IMR-90 (cell line): ENCODE data around the gene B4GALT5. TPM values are rescaled to one million over a fixed set of nuclear protein-coding genes. Genes with fewer than 3 reads are reported as not detected.

ENCODE experiments used
- ATAC-seq: fragments of 200-7000 bp; cut with Tn5 transposase; 2 replicates; pipeline ENCODE4 v1.9.1; 2020; ENCODE audit warnings: low read depth, mild to moderate bottlenecking, moderate library complexity
- BruUV-seq: library from RNA; stranded (reverse); fragments of 400-500 nt; replicated peaks from 2 replicates; lab custom pipeline; 2021; lab: Mats Ljungman, UMichigan
- CTCF ChIA-PET: fragments of 300-600 bp; formaldehyde crosslinking; extraction: SDS; loops from one replicate; lab custom pipeline; 2021; ENCODE audit warnings: antibody characterized with exemption; lab: Yijun Ruan, JAX
- POLR2A ChIA-PET: fragments of 300-600 bp; sonication (Branson Sonifier 250); formaldehyde crosslinking; loops from one replicate; lab custom pipeline; 2022; ENCODE audit warnings: antibody characterized with exemption; ENCODE audit not compliant: unreplicated experiment; lab: Charles Lee
- DNase-seq: peaks from one replicate; pipeline ENCODE4 v3.0.0; 2013
- H2AFZ ChIP-seq: replicated peaks from 2 replicates; pipeline ENCODE3; 2013; ENCODE audit warnings: low read length, mild to moderate bottlenecking; ENCODE audit not compliant: poor library complexity
- H2AK5ac ChIP-seq: 2 replicates; pipeline ENCODE4 v1.6.1; 2013; ENCODE audit warnings: low read depth, low read length, inconsistent platforms
- H2AK9ac ChIP-seq: replicated peaks from 2 replicates; pipeline ENCODE3; 2013; ENCODE audit warnings: mild to moderate bottlenecking, low read depth, low read length, moderate library complexity; ENCODE audit not compliant: poor library complexity
- H2BK120ac ChIP-seq: 2 replicates; pipeline ENCODE4 v1.6.1; 2013; ENCODE audit warnings: low read depth, low read length, inconsistent platforms
- H2BK15ac ChIP-seq: 3 replicates; pipeline ENCODE4 v1.6.1; 2013; ENCODE audit warnings: low read depth, low read length, inconsistent platforms
- H2BK20ac ChIP-seq: 2 replicates; pipeline ENCODE4 v1.6.1; 2013; ENCODE audit warnings: low read depth, mild to moderate bottlenecking, inconsistent platforms, low read length, moderate library complexity
- H2BK5ac ChIP-seq: 2 replicates; pipeline ENCODE4 v1.6.1; 2013; ENCODE audit warnings: mild to moderate bottlenecking, low read depth, low read length, inconsistent platforms; ENCODE audit not compliant: poor library complexity, severe bottlenecking
- H3K14ac ChIP-seq: replicated peaks from 2 replicates; pipeline ENCODE4 v1.6.1; 2013; ENCODE audit warnings: low read depth, low read length, inconsistent platforms
- H3K18ac ChIP-seq: 2 replicates; pipeline ENCODE4 v1.6.1; 2013; ENCODE audit warnings: low read depth, low read length, control low read depth
- H3K23ac ChIP-seq: 2 replicates; pipeline ENCODE4 v1.6.1; 2013; ENCODE audit warnings: low read depth, low read length, inconsistent platforms
- H3K27ac ChIP-seq: 2 replicates; pipeline ENCODE4 v1.5.1; 2013; ENCODE audit warnings: mild to moderate bottlenecking, control low read depth, low read length; ENCODE audit not compliant: insufficient read depth
- H3K27me3 ChIP-seq: 2 replicates; pipeline ENCODE4 v1.6.1; 2013; ENCODE audit warnings: low read length; ENCODE audit not compliant: control insufficient read depth, insufficient read depth
- H3K36me3 ChIP-seq: 2 replicates; pipeline ENCODE4 v1.6.1; 2013; ENCODE audit warnings: low read length, mixed read lengths; ENCODE audit not compliant: control insufficient read depth, insufficient read depth
- H3K4ac ChIP-seq: 2 replicates; pipeline ENCODE4 v1.6.1; 2013; ENCODE audit warnings: low read depth, low read length, inconsistent platforms
- H3K4me1 ChIP-seq: 2 replicates; pipeline ENCODE4 v1.6.1; 2013; ENCODE audit warnings: low read length, mixed read lengths; ENCODE audit not compliant: control insufficient read depth, insufficient read depth
- H3K4me2 ChIP-seq: 2 replicates; pipeline ENCODE4 v1.6.1; 2013; ENCODE audit warnings: low read depth, mild to moderate bottlenecking, control low read depth, low read length, moderate library complexity
- H3K4me3 ChIP-seq: 2 replicates; pipeline ENCODE4 v1.5.1; 2013; ENCODE audit warnings: low read depth, mild to moderate bottlenecking, control low read depth, low read length, moderate library complexity; ENCODE audit not compliant: insufficient read depth
- H3K56ac ChIP-seq: 2 replicates; pipeline ENCODE4 v1.6.1; 2013; ENCODE audit warnings: low read length, inconsistent platforms; ENCODE audit not compliant: insufficient read depth; ENCODE audit errors: extremely low read depth
- H3K79me1 ChIP-seq, 2 experiments: 2 replicates each; pipeline ENCODE4 v1.6.1; 2013; ENCODE audit warnings: low read length in 2 of 2, inconsistent platforms in 1 of 2, low read depth in 1 of 2
- H3K9ac ChIP-seq: 2 replicates; pipeline ENCODE4 v1.6.1; 2013; ENCODE audit warnings: low read depth, low read length, control low read depth
- H3K9me1 ChIP-seq: 2 replicates; pipeline ENCODE4 v1.6.1; 2013; ENCODE audit warnings: low read length, inconsistent platforms; ENCODE audit not compliant: insufficient read depth
- H3K9me3 ChIP-seq: 2 replicates; pipeline ENCODE4 v1.6.1; 2013; ENCODE audit warnings: low read length; ENCODE audit not compliant: control insufficient read depth, insufficient read depth
- H4K20me1 ChIP-seq: 2 replicates; pipeline ENCODE4 v1.6.1; 2013; ENCODE audit warnings: low read length, inconsistent platforms; ENCODE audit not compliant: insufficient read depth
- H4K5ac ChIP-seq: 2 replicates; pipeline ENCODE4 v1.6.1; 2013; ENCODE audit warnings: mild to moderate bottlenecking, low read depth, low read length, control low read depth
- H4K8ac ChIP-seq, 2 experiments: 2 replicates each; pipeline ENCODE4 v1.6.1; 2013; ENCODE audit warnings: low read depth in 2 of 2, low read length in 2 of 2, control low read depth in 1 of 2, inconsistent platforms in 1 of 2
- H4K91ac ChIP-seq: 2 replicates; pipeline ENCODE4 v1.6.1; 2013; ENCODE audit warnings: low read depth, low read length, inconsistent platforms; ENCODE audit not compliant: insufficient read depth
- BHLHE40 ChIP-seq: fragments of 150-350 bp; IDR thresholded peaks from 2 replicates; pipeline ENCODE4 v1.6.1; 2016; ENCODE audit warnings: mild to moderate bottlenecking, low read depth, low read length
- CEBPB ChIP-seq: IDR thresholded peaks from 2 replicates; pipeline ENCODE4 v1.6.1; 2012; ENCODE audit warnings: low read depth, low read length, improper control_type of control experiment
- CHD1 ChIP-seq: IDR thresholded peaks from 2 replicates; pipeline ENCODE4 v1.6.1; 2012; ENCODE audit warnings: low read depth, low read length, improper control_type of control experiment
- ELK1 ChIP-seq: fragments of 150-350 bp; IDR thresholded peaks from 2 replicates; pipeline ENCODE4 v1.6.1; 2016; ENCODE audit warnings: low read depth, mild to moderate bottlenecking, low read length, moderate library complexity, borderline replicate concordance
- FOS ChIP-seq: fragments of 150-350 bp; IDR thresholded peaks from 2 replicates; pipeline ENCODE4 v1.6.1; 2016; ENCODE audit warnings: low read depth, low read length
- MAFK ChIP-seq: IDR thresholded peaks from 2 replicates; pipeline ENCODE4 v1.6.1; 2012; ENCODE audit warnings: low read depth, low read length, improper control_type of control experiment
- MAZ ChIP-seq: IDR thresholded peaks from 2 replicates; pipeline ENCODE4 v1.6.1; 2012; ENCODE audit warnings: low read depth, mild to moderate bottlenecking, low read length, improper control_type of control experiment, moderate library complexity, borderline replicate concordance
- MXI1 ChIP-seq: IDR thresholded peaks from 2 replicates; pipeline ENCODE4 v1.6.1; 2012; ENCODE audit warnings: low read depth, mild to moderate bottlenecking, low read length, moderate library complexity, borderline replicate concordance
- NFE2L2 ChIP-seq: fragments of 150-350 bp; IDR thresholded peaks from 2 replicates; pipeline ENCODE4 v1.6.1; 2016; ENCODE audit warnings: low read depth, mild to moderate bottlenecking, low read length
- POLR2A ChIP-seq: IDR thresholded peaks from 2 replicates; pipeline ENCODE4 v1.6.1; 2012; ENCODE audit warnings: mild to moderate bottlenecking, low read depth, low read length
- RAD21 ChIP-seq: IDR thresholded peaks from 2 replicates; pipeline ENCODE4 v1.6.1; 2012; ENCODE audit warnings: low read length, improper control_type of control experiment
- RCOR1 ChIP-seq: IDR thresholded peaks from 2 replicates; pipeline ENCODE4 v1.6.1; 2012; ENCODE audit warnings: mild to moderate bottlenecking, low read length, improper control_type of control experiment; ENCODE audit not compliant: insufficient replicate concordance
- RFX5 ChIP-seq: IDR thresholded peaks from 2 replicates; pipeline ENCODE4 v1.8.0; 2012; ENCODE audit warnings: low read depth, mild to moderate bottlenecking, low read length, moderate library complexity
- SMC3 ChIP-seq: fragments of 150-350 bp; IDR thresholded peaks from 2 replicates; pipeline ENCODE4 v1.6.1; 2016; ENCODE audit warnings: low read depth, mild to moderate bottlenecking, antibody characterized with exemption, low read length, moderate library complexity
- USF2 ChIP-seq: fragments of 150-350 bp; IDR thresholded peaks from 2 replicates; pipeline ENCODE4 v1.6.1; 2017; ENCODE audit warnings: mild to moderate bottlenecking, antibody characterized with exemption, low read length, low read depth
- WGBS, 2 experiments: methylation state at CpG; one replicate each; pipeline versions ENCODE4 v1.1.5 to v1.1.7; 2013; ENCODE audit warnings: missing lambda C conversion rate in 2 of 2; ENCODE audit not compliant: insufficient read length in 1 of 2; ENCODE audit errors: extremely low coverage in 2 of 2; 5-methylcytosine and 5-hydroxymethylcytosine counted together
- dilution Hi-C: fragments of 300-500 bp; cut with HindIII; formaldehyde crosslinking; loops from one replicate; pipeline ENCODE4 v1.14.3; 2018; ENCODE audit warnings: low sequenced_read_pairs; ENCODE audit not compliant: unreplicated experiment
- in situ Hi-C: fragments of 300-500 bp; cut with MboI; formaldehyde crosslinking; loops from 3 replicates; pipeline ENCODE4 v1.14.3; 2019; ENCODE audit warnings: low sequenced_read_pairs, inconsistent platforms, mixed read lengths
- intact Hi-C: fragments of 100-400 bp; cut with micrococcal nuclease; formaldehyde crosslinking; loops from 2 replicates; pipeline ENCODE4 v1.10.0; 2022
- polyA plus RNA-seq, 3 experiments: library from polyadenylated mRNA; depleted of rRNA; stranded (reverse); fragments of >200 nt; gene quantifications; 2 replicates each; pipeline ENCODE4 v1.2.3, GENCODE V29; 2012; ENCODE audit warnings: low replicate concordance in 1 of 3
- total RNA-seq: library from RNA; depleted of rRNA; stranded (reverse); fragments of >200 nt; gene quantifications from 2 replicates; pipeline ENCODE4 v1.2.3, GENCODE V29; 2012
- TF ChIP-seq, protein P1 (sequence below): conservative IDR thresholded peaks from 2 replicates; pipeline ENCODE4 v1.5.1; 2012; ENCODE audit warnings: mild to moderate bottlenecking, low read depth, low read length, improper control_type of control experiment

Gene B4GALT5
- total and polyA plus RNA-seq, 2 of the 4 experiments (the other 2 are of a cell fraction), result 11.3 to 20.4 TPM

- H2BK20ac ChIP-seq, result no peak overlapping the region
- BruUV-seq, result no TSS peak
- TF ChIP-seq NFE2L2, result no peak
- TF ChIP-seq POLR2A, result no peak
- TF ChIP-seq, protein P1, sequence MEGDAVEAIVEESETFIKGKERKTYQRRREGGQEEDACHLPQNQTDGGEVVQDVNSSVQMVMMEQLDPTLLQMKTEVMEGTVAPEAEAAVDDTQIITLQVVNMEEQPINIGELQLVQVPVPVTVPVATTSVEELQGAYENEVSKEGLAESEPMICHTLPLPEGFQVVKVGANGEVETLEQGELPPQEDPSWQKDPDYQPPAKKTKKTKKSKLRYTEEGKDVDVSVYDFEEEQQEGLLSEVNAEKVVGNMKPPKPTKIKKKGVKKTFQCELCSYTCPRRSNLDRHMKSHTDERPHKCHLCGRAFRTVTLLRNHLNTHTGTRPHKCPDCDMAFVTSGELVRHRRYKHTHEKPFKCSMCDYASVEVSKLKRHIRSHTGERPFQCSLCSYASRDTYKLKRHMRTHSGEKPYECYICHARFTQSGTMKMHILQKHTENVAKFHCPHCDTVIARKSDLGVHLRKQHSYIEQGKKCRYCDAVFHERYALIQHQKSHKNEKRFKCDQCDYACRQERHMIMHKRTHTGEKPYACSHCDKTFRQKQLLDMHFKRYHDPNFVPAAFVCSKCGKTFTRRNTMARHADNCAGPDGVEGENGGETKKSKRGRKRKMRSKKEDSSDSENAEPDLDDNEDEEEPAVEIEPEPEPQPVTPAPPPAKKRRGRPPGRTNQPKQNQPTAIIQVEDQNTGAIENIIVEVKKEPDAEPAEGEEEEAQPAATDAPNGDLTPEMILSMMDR, result no peak
- no peak for TF ChIP-seq CHD1
- no peak for TF ChIP-seq MAZ
- no peak for TF ChIP-seq BHLHE40
- no peak for TF ChIP-seq MXI1
- no peak for TF ChIP-seq CEBPB
- TF ChIP-seq ELK1, result no peak
- no peak for TF ChIP-seq USF2
- TF ChIP-seq RFX5, result no peak
- no peak for TF ChIP-seq FOS
- TF ChIP-seq MAFK, result no peak
- no peak for TF ChIP-seq RAD21
- TF ChIP-seq SMC3, result no peak
- no peak for TF ChIP-seq RCOR1
- peaks cover 14% of the 10 kb centered on the region for H3K4me1 ChIP-seq
- H3K4me3 ChIP-seq, result no peak overlapping the region
- H2BK5ac ChIP-seq, result no peak overlapping the region
- no peak overlapping the region for H2BK15ac ChIP-seq
- H3K14ac ChIP-seq, result peak overlapping the region; percentile 40; the same call in 1 of the 2 replicates
- no peak for DNase-seq
- H4K5ac ChIP-seq, result no peak overlapping the region
- no peak overlapping the region; the same call in 1 of the 2 replicates for H3K4me2 ChIP-seq
- peaks cover 43 to 83% of the 10 kb centered on the region in 2 experiments for H3K79me1 ChIP-seq
- no peak overlapping the region for H2AFZ ChIP-seq
- no peak overlapping the region; the same call in 1 of the 2 replicates for H3K4ac ChIP-seq
- CTCF ChIA-PET, result no interaction called here
- H2AK5ac ChIP-seq, result no peak overlapping the region
- no peaks in the 10 kb centered on the region for H3K9me3 ChIP-seq
- POLR2A ChIA-PET, result no interaction called here
- dilution Hi-C loops, result no loop called here
- in situ Hi-C loops, result no loop called here
- no CpG with 5 or more reads among the region's 6 CpGs for WGBS, 2 experiments
- intact Hi-C loops, result no loop called here
- H4K8ac ChIP-seq, result no peak overlapping the region
- H3K23ac ChIP-seq, result 0 out of 2 replicates have a peak overlapping the region, but pooled peaks have one; percentile 11
- no peak overlapping the region for H3K18ac ChIP-seq
- H3K27ac ChIP-seq, result no peak overlapping the region
- no peak overlapping the region for H2AK9ac ChIP-seq
- H3K27me3 ChIP-seq, result no peaks in the 10 kb centered on the region
- no peak overlapping the region for H3K56ac ChIP-seq
- no peak overlapping the region for H4K91ac ChIP-seq
- no peak overlapping the region for H3K9ac ChIP-seq
- ATAC-seq, result no peak
- no peaks in the 10 kb centered on the region for H3K36me3 ChIP-seq
- H2BK120ac ChIP-seq, result no peak overlapping the region
- H4K20me1 ChIP-seq, result peaks cover 89% of the 10 kb centered on the region
- H3K9me1 ChIP-seq, result peaks cover 11% of the 10 kb centered on the region
Observed at GRCh38 chr20:49697071-49697470, 16.6 kb downstream of the B4GALT5 start.
